Kidney (tissue), 14 donors: ENCODE measurements around the gene ZER1. TPM values are rescaled to one million over a fixed set of nuclear protein-coding genes. Genes with fewer than 3 reads are reported as not detected.

Experiments used
- DNase-seq, 5 donors: peaks; one replicate each; pipeline ENCODE4 v3.0.0-alpha.2; 2013 to 2020
- FAIRE-seq: peaks from 2 replicates; lab custom pipeline; 2012; peaks lifted over from hg19 to GRCh38; lab: Jason Lieb, UNC
- H3K27ac ChIP-seq, 2 donors: one replicate each; pipeline ENCODE4 v1.7.0; 2013; ENCODE audit warnings: low read depth in 2 of 2, low read length in 2 of 2, inconsistent platforms in 1 of 2
- H3K27me3 ChIP-seq: one replicate; pipeline ENCODE4 v1.7.1; 2013; ENCODE audit warnings: low read length, inconsistent platforms; ENCODE audit not compliant: control insufficient read depth, insufficient read depth
- H3K36me3 ChIP-seq, 3 donors: one replicate each; pipeline versions ENCODE4 v1.7.0 to v1.7.1; 2013; ENCODE audit warnings: low read length in 3 of 3, control low read depth in 1 of 3, inconsistent platforms in 1 of 3; ENCODE audit not compliant: insufficient read depth in 3 of 3, control insufficient read depth in 2 of 3
- H3K4me1 ChIP-seq, 3 donors: one replicate each; pipeline versions ENCODE4 v1.7.0 to v1.7.1; 2013; ENCODE audit warnings: low read length in 3 of 3, inconsistent platforms in 1 of 3, low read depth in 1 of 3; ENCODE audit not compliant: control insufficient read depth in 2 of 3, insufficient read depth in 2 of 3
- H3K4me3 ChIP-seq, 3 donors: one replicate each; pipeline versions ENCODE4 v1.7.0 to v1.8.1; 2013; ENCODE audit warnings: low read length in 3 of 3, control low read depth in 1 of 3, inconsistent platforms in 1 of 3
- H3K9ac ChIP-seq, 3 donors: one replicate each; pipeline versions ENCODE4 v1.7.0 to v1.7.1; 2013; ENCODE audit warnings: low read length in 3 of 3, control low read depth in 1 of 3, inconsistent platforms in 1 of 3
- H3K9me3 ChIP-seq, 3 donors: one replicate each; pipeline versions ENCODE4 v1.7.0 to v1.7.1; 2013; ENCODE audit warnings: low read length in 3 of 3, control low read depth in 1 of 3, inconsistent platforms in 1 of 3; ENCODE audit not compliant: control insufficient read depth in 2 of 3, insufficient read depth in 1 of 3
- intact Hi-C: fragments of 100-400 bp; cut with DNase I; formaldehyde crosslinking; loops from one replicate; pipeline ENCODE4 v1.11.1; 2022
- polyA plus RNA-seq: library from polyadenylated mRNA; stranded (reverse); fragments of 350-450 nt; fragmentation: Illumina TruSeq; extraction: RNeasy Lipid Tissue Mini Kit (QIAGEN cat#74804); gene quantifications from one replicate; pipeline ENCODE4 v1.2.3, GENCODE V29; 2014; ENCODE audit warnings: low read depth, low replicate concordance; ENCODE audit not compliant: insufficient read depth
- total RNA-seq: library from RNA; stranded (reverse); fragmentation: NEBNext Ultra II Directional; extraction: Animal tissue kit (Norgen Biotek cat#: 25700); gene quantifications from one replicate; pipeline ENCODE4 v1.2.1, GENCODE V29; 2021
- TF ChIP-seq, protein P1 (sequence below): IDR thresholded peaks from 3 replicates; pipeline ENCODE4 v1.5.1; 2012; ENCODE audit warnings: mild to moderate bottlenecking, moderate library complexity, borderline replicate concordance; ENCODE audit not compliant: insufficient read depth; ENCODE audit errors: extremely low read depth
- donor health status: control.
- donor health status: control.
- donor health status: control.
- donor health status: control.
- donor health status: control.
- donor health status: DM: yes; HTN: yes; CAD: no.
- donor health status: Normal renal cell carcinoma (clear cell type).

Gene ZER1
- total and polyA plus RNA-seq, 2 donors from 2014 or later, result 31.1 to 43.2 TPM

DNA sequence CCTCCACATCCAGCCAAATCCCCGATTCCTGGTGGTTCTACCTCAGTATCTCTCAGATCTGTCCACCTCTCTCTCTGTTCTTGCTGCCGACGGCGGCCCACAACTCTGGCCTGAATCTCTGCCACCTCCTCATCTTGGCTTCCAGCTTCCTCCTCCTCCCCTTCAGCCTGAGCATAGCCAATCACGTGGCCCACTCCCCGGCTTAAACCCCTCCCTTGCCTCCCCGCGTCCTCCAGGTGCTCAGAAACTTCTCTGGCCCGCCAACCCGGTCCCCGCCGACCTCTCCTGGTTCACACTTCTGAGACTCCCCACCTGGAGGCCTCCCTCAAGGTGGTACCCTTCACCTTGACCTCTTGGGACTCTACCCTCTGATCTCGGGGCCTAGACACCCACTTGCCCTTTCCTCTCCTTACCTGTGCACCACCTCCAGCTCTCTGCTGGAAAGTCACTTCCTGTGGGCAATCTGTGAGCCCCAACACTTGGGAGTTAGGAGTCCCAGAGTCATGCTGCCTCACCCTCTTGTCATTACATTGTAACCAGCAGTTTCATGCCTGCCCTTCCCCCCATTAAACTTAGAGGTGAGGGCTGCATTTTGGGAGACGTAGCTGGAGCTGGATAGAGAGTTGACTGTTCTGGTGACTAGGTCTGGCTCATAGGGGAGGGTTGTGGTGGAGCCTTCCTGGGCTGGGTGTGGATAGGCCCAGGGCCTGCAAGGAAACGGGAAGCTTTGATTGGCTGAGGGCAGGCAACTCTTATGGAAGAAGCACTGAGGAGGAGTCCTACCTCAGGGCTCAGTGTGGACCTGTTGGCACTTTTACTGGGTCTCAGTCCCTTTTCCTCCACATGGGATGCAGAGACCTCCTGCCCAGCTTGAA, 87.2 kb downstream of the ZER1 start:
- peak; percentile 78 to 95 (median 87) for DNase-seq
- Histone ChIP-seq H3K27ac (peak overlapping the region; percentile 94 to 95), H3K4me3 (peak overlapping the region; percentile 78 to 85 (median 81)), H3K27me3 (no peaks in the 10 kb centered on the region), H3K9me3 (no peaks in the 10 kb centered on the region), H3K4me1 (peaks cover 4 to 28% (median 13%) of the 10 kb centered on the region in 3 donors), H3K9ac (peak overlapping the region; percentile 62 to 96 (median 82)), H3K36me3 (no peaks in the 10 kb centered on the region)
- TF ChIP-seq, protein P1, sequence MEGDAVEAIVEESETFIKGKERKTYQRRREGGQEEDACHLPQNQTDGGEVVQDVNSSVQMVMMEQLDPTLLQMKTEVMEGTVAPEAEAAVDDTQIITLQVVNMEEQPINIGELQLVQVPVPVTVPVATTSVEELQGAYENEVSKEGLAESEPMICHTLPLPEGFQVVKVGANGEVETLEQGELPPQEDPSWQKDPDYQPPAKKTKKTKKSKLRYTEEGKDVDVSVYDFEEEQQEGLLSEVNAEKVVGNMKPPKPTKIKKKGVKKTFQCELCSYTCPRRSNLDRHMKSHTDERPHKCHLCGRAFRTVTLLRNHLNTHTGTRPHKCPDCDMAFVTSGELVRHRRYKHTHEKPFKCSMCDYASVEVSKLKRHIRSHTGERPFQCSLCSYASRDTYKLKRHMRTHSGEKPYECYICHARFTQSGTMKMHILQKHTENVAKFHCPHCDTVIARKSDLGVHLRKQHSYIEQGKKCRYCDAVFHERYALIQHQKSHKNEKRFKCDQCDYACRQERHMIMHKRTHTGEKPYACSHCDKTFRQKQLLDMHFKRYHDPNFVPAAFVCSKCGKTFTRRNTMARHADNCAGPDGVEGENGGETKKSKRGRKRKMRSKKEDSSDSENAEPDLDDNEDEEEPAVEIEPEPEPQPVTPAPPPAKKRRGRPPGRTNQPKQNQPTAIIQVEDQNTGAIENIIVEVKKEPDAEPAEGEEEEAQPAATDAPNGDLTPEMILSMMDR, result no peak
- FAIRE-seq, result no peak
- intact Hi-C loops, result no loop called here

DNA sequence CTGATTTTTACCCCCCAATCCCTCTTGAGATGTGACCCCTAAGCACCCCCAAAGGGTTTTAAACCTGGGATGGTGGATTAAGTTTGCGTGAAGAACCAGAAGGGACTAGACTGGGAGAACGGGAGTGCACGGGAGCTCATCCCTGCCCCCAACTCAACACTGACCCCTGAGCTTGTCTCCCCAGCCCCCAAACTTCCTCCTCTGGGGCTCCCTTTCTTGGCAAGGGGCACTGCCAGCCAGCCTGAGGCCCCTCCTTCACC, 87.7 kb downstream of the ZER1 start:
- peaks cover 4 to 28% (median 13%) of the 10 kb centered on the region in 3 donors for H3K4me1 ChIP-seq
- intact Hi-C loops, result no loop called here
- no peak for DNase-seq

DNA sequence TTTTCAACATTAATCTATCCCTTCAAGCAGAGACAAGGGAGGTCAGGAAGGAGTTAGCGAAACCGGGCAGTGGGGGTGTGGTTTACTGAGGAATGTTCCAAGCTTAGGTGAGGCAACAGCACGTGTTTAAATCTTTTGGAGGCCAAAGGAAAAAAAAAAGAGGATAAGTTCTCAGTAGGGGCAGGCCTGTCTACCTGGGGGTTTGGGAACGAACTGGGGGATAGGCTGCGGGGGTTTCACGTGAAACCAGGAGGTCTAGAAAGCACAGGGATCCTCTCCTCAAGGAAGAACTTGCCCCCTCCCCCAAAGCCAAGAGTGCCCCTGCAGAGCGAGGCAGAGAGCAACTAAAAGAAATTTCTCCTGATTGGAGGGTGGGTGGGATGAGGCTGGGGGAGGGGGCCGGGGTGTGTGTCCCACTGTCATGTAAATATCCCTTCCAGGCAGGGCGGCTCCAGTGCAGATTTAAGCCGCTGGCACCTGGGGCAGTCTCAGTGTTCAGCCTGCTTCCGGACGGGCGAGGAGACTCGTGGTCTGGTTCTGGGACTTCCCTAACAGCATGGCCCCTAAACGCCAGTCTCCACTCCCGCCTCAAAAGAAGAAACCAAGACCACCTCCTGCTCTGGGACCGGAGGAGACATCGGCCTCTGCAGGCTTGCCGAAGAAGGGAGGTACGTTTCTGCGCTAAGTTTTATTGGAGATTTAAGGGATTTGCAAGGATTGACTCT, 88.2 kb downstream of the ZER1 start:
- intact Hi-C loops, result no loop called here
- peak overlapping the region; percentile 78 to 85 (median 81) for H3K4me3 ChIP-seq
- no peaks in the 10 kb centered on the region for H3K9me3 ChIP-seq
- no peaks in the 10 kb centered on the region for H3K36me3 ChIP-seq
- H3K27me3 ChIP-seq, result no peaks in the 10 kb centered on the region
- DNase-seq (peak; percentile 54 to 86 (median 76)), FAIRE-seq (no peak)
- peak overlapping the region; percentile 94 to 95 for H3K27ac ChIP-seq
- TF ChIP-seq, protein P1, result no peak
- peak overlapping the region; percentile 56 to 96 (median 82) for H3K9ac ChIP-seq
- H3K4me1 ChIP-seq, result peaks cover 4 to 27% (median 13%) of the 10 kb centered on the region in 3 donors

More for the DNA sequence above, 87.7 kb downstream of the ZER1 start:
- H3K27me3 ChIP-seq, result no peaks in the 10 kb centered on the region
- H3K9ac ChIP-seq, result peak overlapping the region; percentile 56 to 96 (median 82)
- FAIRE-seq, result no peak
- no peaks in the 10 kb centered on the region for H3K9me3 ChIP-seq
- no peaks in the 10 kb centered on the region for H3K36me3 ChIP-seq
- H3K27ac ChIP-seq, result peak overlapping the region; percentile 94 to 95
- TF ChIP-seq, protein P1, result no peak
- H3K4me3 ChIP-seq, result peak overlapping the region; percentile 78 to 85 (median 81)

Other genes starting within 250 kb of the ZER1 start
- 354 TPM for gene SPTAN1, start 219.3 kb downstream of the ZER1 start, total RNA-seq
- gene SPTAN1, start 219.3 kb downstream of the ZER1 start, polyA plus RNA-seq, result 210 TPM
- gene DYNC2I2, start 115.1 kb downstream of the ZER1 start, total RNA-seq, result 76.6 TPM
- gene DYNC2I2, start 115.1 kb downstream of the ZER1 start, polyA plus RNA-seq, result 98.6 TPM
- gene SET, start 82.7 kb downstream of the ZER1 start, total RNA-seq, result 247 TPM
- 127 TPM for gene SET, start 82.7 kb downstream of the ZER1 start, polyA plus RNA-seq
- gene PKN3, start 69.4 kb downstream of the ZER1 start, total RNA-seq, result 14.7 TPM
- 3.9 TPM for gene PKN3, start 69.4 kb downstream of the ZER1 start, polyA plus RNA-seq
- gene ZDHHC12, start 47.8 kb downstream of the ZER1 start, total RNA-seq, result 39.9 TPM
- 54.7 TPM for gene ZDHHC12, start 47.8 kb downstream of the ZER1 start, polyA plus RNA-seq
- 29.0 TPM for gene TBC1D13, start 15.3 kb upstream of the ZER1 start, total RNA-seq
- 38.5 TPM for gene TBC1D13, start 15.3 kb upstream of the ZER1 start, polyA plus RNA-seq
- 20.6 TPM for gene ENDOG, start 46.6 kb upstream of the ZER1 start, total RNA-seq
- 59.9 TPM for gene ENDOG, start 46.6 kb upstream of the ZER1 start, polyA plus RNA-seq
- 42.0 TPM for gene SPOUT1, start 57.9 kb upstream of the ZER1 start, total RNA-seq
- 56.8 TPM for gene SPOUT1, start 57.9 kb upstream of the ZER1 start, polyA plus RNA-seq
- gene KYAT1, start 110.0 kb upstream of the ZER1 start, total RNA-seq, result 5.1 TPM
- gene KYAT1, start 110.0 kb upstream of the ZER1 start, polyA plus RNA-seq, result 17.0 TPM
- 37.4 TPM for gene LRRC8A, start 110.2 kb upstream of the ZER1 start, total RNA-seq
- gene LRRC8A, start 110.2 kb upstream of the ZER1 start, polyA plus RNA-seq, result 18.5 TPM
- 59.0 TPM for gene PHYHD1, start 149.1 kb upstream of the ZER1 start, total RNA-seq
- gene PHYHD1, start 149.1 kb upstream of the ZER1 start, polyA plus RNA-seq, result 122 TPM
- gene DOLK, start 175.7 kb upstream of the ZER1 start, total RNA-seq, result 13.9 TPM
- gene DOLK, start 175.7 kb upstream of the ZER1 start, polyA plus RNA-seq, result 17.0 TPM
- 27.9 TPM for gene NUP188, start 175.8 kb upstream of the ZER1 start, total RNA-seq
- 6.4 TPM for gene NUP188, start 175.8 kb upstream of the ZER1 start, polyA plus RNA-seq